ENCODE results near the gene DGCR8.

The DGCR8 gene

DNA sequence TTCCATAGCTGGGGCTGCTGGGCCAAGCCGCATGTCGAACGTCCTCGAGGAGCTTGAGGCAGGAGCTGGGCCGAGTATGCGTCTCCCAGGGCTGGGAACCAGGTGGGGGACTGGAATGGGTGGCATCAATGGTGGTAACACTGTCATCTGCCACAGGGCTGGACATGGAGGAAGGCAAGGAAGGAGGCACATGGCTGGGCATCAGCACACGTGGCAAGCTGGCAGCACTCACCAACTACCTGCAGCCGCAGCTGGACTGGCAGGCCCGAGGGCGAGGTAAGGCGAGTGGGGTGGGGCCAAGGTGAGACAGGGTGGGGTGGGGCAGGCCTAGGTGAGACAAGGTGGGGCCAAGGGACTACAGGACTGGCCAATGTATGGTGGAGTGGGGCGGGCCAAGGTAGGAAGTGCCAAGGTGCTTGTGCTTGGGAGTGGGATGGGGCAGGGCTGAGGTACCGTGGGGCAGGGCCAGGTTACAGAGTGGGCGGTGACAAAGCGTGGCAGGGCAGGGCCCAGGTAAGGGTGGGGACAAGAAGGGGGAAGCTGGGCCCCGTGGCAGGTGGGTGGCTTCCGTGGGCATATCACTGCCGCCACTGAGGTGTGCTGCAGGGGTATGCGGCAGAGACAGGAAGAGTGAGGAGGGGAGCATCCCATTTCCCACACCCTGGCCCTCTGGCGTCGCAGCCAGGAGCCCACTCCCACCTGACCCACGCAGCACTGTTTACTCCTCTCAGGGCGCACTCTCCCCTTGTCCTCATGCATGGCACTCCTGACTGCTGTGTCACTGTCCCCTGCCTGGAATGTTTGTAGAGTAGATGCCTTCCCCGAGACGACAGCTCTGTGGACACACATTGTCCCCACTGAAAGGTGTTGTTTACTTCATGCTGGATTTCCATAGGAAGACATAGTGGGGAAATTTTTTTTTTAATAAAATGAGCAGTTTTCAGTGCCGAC lies 27.5 kb upstream of the DGCR8 start:
- DNase-seq (ENCODE audit: low read depth, low spot score): no peak
- ChIA-PET CTCF (interaction anchor here (1.6 kb wide), 1 partner anchor 17 kb away, joined by 4 read pairs; no protein-coding TSS in a partner anchor), POLR2A (no interaction called here)
- no peak overlapping the region for H3K4me3 ChIP-seq (ENCODE audit: low read depth, low read length)
- TF ChIP-seq, protein P1, sequence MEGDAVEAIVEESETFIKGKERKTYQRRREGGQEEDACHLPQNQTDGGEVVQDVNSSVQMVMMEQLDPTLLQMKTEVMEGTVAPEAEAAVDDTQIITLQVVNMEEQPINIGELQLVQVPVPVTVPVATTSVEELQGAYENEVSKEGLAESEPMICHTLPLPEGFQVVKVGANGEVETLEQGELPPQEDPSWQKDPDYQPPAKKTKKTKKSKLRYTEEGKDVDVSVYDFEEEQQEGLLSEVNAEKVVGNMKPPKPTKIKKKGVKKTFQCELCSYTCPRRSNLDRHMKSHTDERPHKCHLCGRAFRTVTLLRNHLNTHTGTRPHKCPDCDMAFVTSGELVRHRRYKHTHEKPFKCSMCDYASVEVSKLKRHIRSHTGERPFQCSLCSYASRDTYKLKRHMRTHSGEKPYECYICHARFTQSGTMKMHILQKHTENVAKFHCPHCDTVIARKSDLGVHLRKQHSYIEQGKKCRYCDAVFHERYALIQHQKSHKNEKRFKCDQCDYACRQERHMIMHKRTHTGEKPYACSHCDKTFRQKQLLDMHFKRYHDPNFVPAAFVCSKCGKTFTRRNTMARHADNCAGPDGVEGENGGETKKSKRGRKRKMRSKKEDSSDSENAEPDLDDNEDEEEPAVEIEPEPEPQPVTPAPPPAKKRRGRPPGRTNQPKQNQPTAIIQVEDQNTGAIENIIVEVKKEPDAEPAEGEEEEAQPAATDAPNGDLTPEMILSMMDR (IDR thresholded peaks at IDR 0.05; ENCODE audit: insufficient read depth, low read length, missing control alignments): no peak

DNA sequence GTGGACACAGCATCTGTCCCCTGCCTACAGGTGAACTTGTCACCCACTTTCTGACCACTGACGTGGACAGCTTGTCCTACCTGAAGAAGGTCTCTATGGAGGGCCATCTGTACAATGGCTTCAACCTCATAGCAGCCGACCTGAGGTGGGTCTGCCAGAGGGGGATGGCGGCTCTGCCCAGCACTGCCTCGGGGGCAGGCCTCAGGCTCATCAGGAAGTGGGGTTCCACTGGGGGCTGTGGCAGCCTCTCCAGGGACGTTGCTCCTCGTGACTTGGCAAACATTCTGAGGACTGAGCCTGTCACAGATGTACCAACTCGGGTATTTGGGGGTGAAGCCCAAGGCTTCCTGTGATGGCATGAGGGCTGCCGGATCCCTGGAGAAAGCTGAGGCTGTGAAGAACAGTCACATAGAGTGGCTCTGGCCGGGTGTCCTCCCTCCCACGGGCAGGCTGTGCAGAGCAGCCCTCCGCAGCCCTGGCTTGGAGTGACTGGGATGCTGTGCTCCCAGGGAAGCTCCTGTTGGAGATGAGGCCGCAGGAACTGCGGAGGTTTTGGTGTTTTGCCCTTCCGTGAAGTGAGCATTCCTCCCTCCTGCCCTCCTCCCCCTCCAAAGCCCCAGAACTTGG lies 26.5 kb upstream of the DGCR8 start:
- DNase-seq (ENCODE audit: low read depth, low spot score): no peak
- CTCF ChIA-PET: interaction anchor here (1.6 kb wide), 1 partner anchor 16 kb away, joined by 4 read pairs; no protein-coding TSS in a partner anchor
- POLR2A ChIA-PET: no interaction called here
- TF ChIP-seq, protein P1 (IDR thresholded peaks at IDR 0.05; ENCODE audit: insufficient read depth, low read length, missing control alignments): no peak
- no peak overlapping the region for H3K4me3 ChIP-seq (ENCODE audit: low read depth, low read length)

GRCh38 chr22:20054034-20054427 lies 26.0 kb upstream of the DGCR8 start:
- ChIA-PET CTCF (interaction anchor here (1.6 kb wide), 1 partner anchor 16 kb away, joined by 4 read pairs; no protein-coding TSS in a partner anchor), POLR2A (no interaction called here)
- no peak overlapping the region for H3K4me3 ChIP-seq (ENCODE audit: low read depth, low read length)
- no peak for DNase-seq (ENCODE audit: low read depth, low spot score)
- TF ChIP-seq, protein P1 (IDR thresholded peaks at IDR 0.05; ENCODE audit: insufficient read depth, low read length, missing control alignments): no peak

DNA sequence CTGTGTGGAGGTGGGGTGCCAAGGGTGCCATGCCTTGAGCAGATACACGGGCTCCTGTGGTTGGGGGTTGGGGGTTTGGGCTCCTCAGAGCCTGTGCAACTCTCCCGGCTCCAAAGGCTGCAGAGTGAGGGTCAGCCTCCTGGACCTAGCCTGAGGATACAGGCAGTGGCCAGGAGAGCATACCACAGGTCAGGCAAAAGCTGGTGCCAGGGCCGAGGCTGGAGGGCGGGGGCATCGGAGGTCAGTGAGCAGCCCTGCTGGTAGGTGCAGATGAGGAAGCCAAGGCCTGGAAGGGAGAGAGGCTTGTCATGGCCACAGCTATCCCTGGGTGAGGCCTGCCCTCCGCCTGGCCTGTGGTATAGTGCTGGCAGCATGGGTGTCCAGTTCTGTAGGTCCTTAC lies 25.6 kb upstream of the DGCR8 start:
- no peak overlapping the region for H3K4me3 ChIP-seq (ENCODE audit: low read depth, low read length)
- ChIA-PET CTCF (no interaction called here), POLR2A (no interaction called here)
- DNase-seq (ENCODE audit: low read depth, low spot score): no peak
- TF ChIP-seq, protein P1 (IDR thresholded peaks at IDR 0.05; ENCODE audit: insufficient read depth, low read length, missing control alignments): no peak

- ChIA-PET POLR2A (no interaction called here), CTCF (no interaction called here)
- DNase-seq (ENCODE audit: low read depth, low spot score): no peak
- TF ChIP-seq, protein P1 (IDR thresholded peaks at IDR 0.05; ENCODE audit: insufficient read depth, low read length, missing control alignments): no peak
- H3K4me3 ChIP-seq (ENCODE audit: low read depth, low read length): no peak overlapping the region
Measured at GRCh38 chr22:20055144-20055543, 24.9 kb upstream of the DGCR8 start.

GRCh38 chr22:20055654-20056053 lies 24.4 kb upstream of the DGCR8 start:
- TF ChIP-seq, protein P1 (IDR thresholded peaks at IDR 0.05; ENCODE audit: insufficient read depth, low read length, missing control alignments): no peak
- ChIA-PET POLR2A (no interaction called here), CTCF (no interaction called here)
- DNase-seq (ENCODE audit: low read depth, low spot score): no peak
- H3K4me3 ChIP-seq (ENCODE audit: low read depth, low read length): no peak overlapping the region
